HG02981 (cell line): ENCODE results near the gene ELOVL6.
"Not testable (repeated sequence)": the region's sequence is repeated elsewhere in the genome, so short reads cannot be mapped to it uniquely, and the experiment has no call there.

Experiments
- ATAC-seq: cut with Tn5 transposase; IDR thresholded peaks from one replicate; pipeline ENCODE4 v1.9.1; 2021; ENCODE audit warnings: mild to moderate bottlenecking, moderate library complexity; ENCODE audit not compliant: unreplicated experiment

ELOVL6 gene

GRCh38 chr4:110078148-110078547 lies 120.3 kb downstream of the ELOVL6 start:
- ATAC-seq, result not testable (repeated sequence)

DNA sequence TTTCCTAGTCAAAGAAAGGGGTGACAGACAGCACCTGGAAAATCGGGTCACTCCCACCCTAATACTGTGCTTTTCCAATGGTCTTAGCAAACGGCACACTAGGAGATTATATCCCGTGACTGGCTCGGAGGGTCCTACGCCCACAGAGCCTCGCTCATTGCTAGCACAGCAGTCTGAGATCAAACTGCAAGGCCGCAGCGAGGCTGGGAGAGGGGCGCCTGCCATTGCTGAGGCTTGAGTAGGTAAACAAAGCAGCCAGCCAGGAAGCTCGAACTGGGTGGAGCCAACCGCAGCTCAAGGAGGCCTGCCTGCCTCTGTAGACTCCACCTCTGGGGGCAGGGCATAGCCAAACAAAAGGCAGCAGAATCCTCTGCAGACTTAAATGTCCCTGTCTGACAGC lies 121.6 kb downstream of the ELOVL6 start:
- ATAC-seq, result not testable (repeated sequence)

GRCh38 chr4:110075891-110076290 lies 122.5 kb downstream of the ELOVL6 start:
- no peak for ATAC-seq

DNA sequence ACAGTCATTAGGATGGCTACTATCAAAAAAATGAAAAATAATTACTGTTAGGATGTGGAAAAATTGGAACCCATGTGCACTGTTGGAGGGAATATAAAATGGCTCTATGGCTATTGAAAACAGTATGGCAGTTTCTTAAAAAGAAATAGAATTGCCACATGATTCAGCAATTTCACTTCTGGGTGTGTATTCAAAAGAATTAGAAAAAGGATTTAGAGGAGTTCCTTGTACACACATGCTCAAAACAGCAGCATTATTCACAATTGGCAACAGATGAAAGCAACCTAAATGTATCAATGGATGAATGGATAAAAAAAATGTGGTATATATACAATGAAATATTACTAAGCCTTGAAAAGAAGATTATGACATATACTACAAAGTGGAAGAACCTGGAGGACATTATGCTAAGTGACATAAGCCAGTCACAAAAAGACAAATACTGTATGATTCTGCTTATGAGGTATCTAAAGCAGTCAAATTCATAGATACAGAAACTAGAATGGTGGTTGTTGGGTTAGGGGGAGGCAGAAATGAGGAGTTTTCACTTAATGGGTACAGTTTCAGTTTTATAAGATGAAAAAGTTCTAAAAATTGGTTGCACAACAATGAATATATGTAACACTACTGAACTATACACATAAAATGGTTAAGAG lies 123.2 kb downstream of the ELOVL6 start:
- ATAC-seq, result peak; percentile 92

GRCh38 chr4:110074570-110074969 lies 123.8 kb downstream of the ELOVL6 start:
- no peak for ATAC-seq

GRCh38 chr4:110073053-110073845 lies 125.2 kb downstream of the ELOVL6 start:
- ATAC-seq, result no peak

DNA sequence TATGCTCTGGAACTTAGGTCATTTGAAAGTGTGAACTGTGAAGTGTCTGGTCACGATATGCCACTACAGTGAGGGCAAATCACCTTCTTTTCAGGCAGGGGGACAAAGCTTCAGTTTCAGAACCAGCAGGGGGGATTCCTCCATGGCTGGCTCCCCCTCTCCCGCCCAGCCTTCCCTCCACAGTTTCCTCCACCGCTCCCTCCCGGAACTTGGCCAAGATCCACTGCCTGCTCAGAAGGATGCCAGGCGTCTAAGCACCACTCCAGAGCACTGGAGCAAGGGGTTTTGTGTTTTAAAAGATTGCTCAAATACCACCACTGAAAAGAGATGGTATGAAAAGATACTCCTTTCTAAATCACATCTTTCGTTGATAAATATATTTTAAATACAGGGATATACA lies 126.9 kb downstream of the ELOVL6 start:
- ATAC-seq, result no peak

- no peak for ATAC-seq
Observed at GRCh38 chr4:110068248-110068647, 130.2 kb downstream of the ELOVL6 start.

DNA sequence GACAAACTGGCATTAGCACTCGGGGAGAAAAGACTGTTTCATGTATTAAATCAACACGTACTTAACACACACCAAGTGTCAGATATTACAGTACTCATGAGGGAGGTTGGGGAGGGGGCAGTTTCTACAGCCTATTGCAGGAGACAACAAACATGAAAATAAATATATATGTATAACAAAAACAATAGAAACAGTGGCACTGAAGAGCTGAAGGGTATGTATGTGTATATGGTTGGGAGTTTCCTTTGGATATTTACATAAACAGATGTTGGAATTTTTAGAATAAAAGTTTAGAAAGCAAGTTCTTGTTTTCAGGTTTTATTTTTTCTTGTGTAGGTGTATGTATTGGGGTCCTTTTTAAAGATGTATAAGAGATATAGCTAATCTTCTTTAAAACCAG lies 133.5 kb downstream of the ELOVL6 start:
- ATAC-seq, result no peak

DNA sequence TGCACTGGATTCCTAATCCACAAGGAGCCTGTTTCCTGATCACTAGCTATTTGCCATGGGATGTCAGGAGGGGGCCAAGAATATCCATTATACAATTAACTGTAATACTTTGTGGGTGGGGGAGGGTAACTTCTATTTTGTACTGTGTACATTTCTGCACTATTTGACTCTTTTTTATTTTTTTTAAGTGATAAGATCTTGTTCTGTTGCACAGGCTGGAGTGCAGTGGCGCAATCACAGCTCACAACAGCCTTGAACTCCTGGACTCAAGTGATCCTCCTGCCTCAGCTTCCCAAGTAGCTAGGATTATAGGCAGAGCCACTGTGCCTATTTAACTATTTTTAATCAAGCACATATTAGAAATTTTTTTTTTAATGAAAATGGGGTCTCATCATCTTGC lies 134.1 kb downstream of the ELOVL6 start:
- no peak for ATAC-seq

- no peak for ATAC-seq
Observed at GRCh38 chr4:110062166-110062565, 136.2 kb downstream of the ELOVL6 start.

- ATAC-seq, result no peak
Observed at GRCh38 chr4:110061076-110061475, 137.3 kb downstream of the ELOVL6 start.

DNA sequence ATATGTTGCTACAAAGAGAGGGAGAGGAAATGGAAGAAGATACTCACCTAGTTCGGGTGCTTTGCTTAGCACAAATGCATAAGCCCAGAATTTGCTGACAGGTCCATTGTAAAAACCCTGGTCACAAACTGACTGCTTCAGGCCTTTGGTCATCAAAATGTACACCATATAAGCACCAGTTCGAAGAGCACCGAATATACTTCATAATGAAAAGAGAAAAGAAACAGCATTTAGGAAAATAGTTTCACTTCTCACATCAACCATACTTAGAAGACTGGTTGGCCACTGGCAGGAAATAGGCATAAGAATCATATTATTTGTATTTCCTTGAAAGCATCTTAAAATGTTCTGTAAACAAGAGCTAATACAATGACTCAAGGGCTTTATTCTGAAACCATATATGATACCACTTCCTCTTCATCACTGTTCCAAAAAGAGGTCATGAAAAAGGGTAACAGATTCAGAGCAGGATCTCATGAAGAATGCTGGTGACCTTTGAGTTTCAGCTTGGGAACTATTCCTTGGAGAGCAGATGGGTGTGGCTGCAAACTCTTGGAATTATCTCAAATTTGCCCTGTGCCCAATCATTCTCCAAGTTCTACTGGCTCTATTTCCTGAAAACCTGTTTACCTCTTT lies 138.7 kb downstream of the ELOVL6 start:
- ATAC-seq, result peak; percentile 86

GRCh38 chr4:110058677-110059076 lies 139.7 kb downstream of the ELOVL6 start:
- ATAC-seq, result no peak

DNA sequence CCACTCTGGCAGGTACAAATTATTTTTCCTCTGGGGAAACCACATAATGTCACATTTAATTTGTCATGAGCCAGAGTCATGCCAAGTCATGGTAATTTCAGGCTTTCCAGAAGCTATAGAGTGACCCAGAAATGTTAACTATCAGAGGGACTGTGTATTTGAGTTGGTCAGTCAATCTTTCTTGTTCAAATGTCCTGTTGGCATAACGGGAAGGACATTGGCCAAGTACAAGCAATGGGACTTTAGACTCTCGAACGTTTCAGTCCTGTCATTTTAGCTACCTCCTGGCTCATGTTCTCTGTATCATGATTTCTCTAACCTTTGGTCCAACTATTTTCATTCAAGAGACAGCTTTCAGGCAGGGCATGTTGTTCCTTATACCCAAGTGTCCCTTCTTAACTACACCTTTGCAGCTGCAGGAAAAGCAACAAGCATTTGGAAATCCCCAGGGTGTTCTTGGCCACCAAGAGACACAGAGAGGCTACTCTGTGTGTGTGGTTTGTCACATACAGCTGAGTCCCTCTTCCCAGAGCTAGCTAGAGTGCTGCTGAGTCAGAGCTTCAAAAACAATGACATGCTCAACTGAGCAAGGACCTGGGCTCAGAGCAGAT lies 143.2 kb downstream of the ELOVL6 start:
- ATAC-seq, result peak; percentile 64

DNA sequence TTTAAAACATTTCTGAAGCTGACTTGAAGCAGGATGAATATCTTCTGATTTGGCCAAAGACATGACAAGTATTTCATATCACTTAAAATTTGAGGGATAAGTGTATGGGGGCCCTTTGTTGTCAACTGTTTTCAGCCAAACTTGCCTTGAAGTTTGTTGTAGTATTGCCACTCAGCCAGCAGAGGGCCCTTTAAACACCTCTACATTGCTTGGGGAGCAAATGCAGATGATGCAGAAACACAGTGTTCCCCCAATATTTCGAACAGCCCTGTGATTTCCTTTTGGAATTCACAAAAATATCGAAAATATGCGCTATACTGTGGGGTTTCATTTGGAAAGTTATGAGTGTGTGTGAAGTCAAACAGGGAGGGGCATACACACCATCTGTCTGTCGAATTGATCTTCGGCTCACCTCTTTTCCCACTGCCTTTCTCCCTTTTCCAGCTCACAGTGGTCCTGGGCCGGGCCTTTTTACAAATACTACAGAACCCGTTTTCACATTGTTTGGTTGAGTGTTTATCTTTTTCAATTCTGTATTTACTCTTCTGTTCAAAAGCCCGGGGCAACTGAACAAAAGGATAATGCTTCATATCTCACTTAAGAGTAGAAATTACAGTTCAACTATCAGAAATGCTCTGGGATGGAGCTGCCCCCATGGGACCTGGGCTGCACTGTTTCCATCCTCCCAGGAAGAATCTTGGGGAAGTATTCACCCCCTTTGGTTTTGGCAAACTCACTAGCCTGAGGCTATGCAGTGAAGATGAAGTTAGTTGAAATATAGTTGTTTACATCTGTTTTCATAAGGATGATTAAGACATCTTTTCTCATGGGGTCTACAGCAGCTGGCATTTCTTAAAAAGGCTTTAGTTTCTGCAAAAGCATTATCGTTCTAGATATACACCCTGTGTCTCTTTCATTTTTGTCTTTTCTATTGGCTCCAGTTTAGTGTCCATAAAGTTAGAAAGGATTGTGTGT lies 148.2 kb downstream of the ELOVL6 start:
- ATAC-seq, result peak; percentile 57

DNA sequence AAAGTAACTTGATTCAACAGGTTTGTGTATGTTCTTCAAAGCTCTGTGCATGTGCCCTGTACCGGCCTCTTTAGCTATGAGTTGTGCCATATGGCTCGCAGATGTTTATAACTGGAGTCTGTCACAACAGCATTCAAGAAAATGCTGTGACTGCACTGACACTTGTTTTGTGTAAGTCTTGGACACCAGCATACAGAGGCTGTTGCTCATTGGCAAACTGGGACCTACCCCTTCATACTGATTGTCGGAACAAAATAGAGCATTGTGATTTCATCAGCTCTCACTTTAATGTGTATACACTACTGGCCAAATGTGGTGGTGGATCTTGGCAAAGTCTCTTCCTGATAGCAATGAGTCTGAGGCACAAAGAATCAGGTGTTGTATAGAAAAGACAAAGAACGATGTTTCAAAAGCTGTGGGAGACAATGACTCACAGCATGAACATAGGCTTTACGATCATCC lies 151.8 kb downstream of the ELOVL6 start:
- no peak for ATAC-seq

GRCh38 chr4:110042545-110043517 lies 155.6 kb downstream of the ELOVL6 start:
- no peak for ATAC-seq

DNA sequence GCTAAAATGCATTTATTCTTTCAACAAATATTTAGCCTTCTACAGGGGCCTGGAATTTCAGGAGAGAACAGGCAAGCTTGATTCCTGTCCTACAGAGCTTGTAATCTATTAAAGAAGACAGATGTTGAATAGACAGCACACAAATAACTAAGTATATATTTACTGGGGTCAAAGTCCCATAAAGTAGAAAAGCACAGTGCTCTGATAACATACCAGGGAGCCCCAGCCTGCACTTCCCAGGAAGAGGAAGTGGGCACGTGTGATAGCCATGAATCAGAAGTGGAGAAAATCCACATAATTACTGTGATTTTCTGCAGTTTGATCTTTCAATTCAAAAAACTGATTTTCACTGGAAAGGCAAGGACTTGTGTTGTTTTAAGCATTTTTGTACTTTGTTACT lies 156.7 kb downstream of the ELOVL6 start:
- no peak for ATAC-seq
